Cerebellar nuclear complex (tissue), 1 donor: ENCODE results near the gene CLDN24.
"Not testable (repeated sequence)": the region's sequence is repeated elsewhere in the genome, so short reads cannot be mapped to it uniquely, and the experiment has no call there.

Experiments used
- DNase-seq, 2 experiments: peaks; one replicate each; lab custom pipeline; 2025; lab: John Stamatoyannopoulos, UW

Gene CLDN24

GRCh38 chr4:183347146-183347545, 24.9 kb upstream of the CLDN24 start:
- no peak for DNase-seq

- no peak for DNase-seq
Measured at GRCh38 chr4:183345261-183345660, 23.0 kb upstream of the CLDN24 start.

- DNase-seq: no peak
Measured at GRCh38 chr4:183344523-183345255, 22.5 kb upstream of the CLDN24 start.

DNA sequence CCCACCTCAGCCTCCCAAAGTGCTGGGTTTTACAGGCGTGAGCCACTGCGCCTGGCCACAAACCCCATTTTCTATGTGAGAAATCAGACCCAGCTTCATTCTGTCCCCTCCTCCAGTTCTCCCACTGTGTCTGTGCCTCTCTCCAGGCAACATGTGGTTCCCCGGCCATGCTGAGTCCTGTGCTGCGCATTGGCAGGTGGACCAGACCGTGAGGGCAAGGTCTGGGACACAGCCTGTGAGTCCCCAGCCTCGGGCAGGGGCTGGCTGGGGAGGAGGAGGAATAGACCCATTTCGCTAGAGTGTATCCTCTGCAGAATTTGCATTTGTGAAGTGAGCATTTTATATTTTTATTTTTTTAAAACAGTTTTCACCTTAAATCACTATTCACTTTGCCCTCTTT, 21.5 kb upstream of the CLDN24 start:
- no peak for DNase-seq

DNA sequence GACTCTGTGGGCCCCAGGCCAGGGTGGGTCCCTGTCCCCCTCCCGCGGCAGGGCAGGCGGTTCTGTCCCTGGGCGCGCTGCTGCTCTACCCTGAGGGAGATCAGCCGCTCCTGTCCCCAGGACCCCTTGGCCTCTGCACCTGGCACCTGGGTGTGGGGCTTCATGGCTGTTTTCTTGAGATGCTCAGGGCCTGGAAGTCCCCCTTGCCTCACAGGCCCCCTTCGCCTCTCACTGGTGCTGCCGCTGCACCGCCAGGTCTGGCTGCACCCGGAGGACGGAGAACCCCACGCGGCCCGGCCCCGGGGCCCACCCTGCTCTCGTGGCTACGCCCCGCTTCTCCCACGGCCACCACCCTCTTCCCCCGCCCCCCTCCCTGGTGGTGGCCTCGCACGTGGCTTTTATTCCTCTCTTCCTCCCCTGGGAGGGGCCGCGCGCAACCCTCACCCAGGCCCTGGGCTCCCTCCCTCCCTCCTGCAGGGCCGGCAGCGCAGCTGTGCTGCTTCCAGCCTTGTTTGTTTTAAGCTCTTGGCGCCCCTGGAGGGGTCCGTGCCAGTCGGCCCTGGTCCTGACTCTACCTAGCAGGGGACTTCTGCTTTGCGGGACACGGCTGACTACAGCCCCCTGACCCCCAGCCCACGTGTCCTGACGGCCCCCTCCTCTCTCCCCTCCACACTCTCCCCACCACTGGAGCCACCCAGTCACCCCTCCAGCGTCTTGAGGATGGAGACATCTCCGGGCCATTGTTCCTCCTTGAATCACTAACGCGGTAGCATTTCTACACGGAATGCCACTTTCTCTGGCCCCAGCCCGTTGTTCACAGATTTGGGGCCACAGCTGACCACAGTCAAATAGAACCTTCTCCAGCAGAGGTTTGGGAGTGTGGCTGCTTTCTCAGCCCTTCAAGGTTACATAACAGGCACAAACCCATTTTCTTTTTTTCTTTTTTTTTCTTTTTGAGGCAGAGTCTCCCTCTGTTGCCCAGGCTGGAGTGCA, 20.6 kb upstream of the CLDN24 start:
- DNase-seq: no peak

- no peak for DNase-seq
Measured at GRCh38 chr4:183337833-183338232, 15.6 kb upstream of the CLDN24 start.

GRCh38 chr4:183337349-183337748, 15.1 kb upstream of the CLDN24 start:
- DNase-seq: no peak

DNA sequence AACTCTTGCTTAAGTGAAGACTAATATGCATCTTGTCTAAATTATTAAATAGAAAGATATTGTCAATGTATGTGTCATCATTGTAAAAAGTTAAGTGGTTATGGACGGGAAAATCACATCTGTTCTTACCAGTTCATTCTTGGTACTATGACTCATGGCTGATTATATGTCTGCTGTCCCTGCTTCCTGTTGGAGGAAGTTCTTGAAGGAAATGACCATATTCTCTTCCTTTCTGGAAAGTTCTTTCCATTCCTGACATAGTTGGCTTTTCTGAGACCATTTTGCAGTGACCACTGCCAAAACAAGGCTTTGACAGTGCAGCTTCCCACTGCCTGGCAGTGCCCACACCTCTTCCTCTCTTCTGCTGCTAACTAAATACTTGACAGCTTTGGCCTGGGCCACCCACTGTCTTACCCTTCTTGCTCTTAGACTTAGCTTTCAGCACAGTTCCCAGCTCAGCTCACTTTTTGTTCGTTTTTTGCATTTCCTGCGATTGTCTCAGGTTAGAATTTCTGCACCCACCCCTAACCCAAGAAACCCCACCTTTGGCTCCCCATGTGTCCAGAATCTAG, 13.2 kb upstream of the CLDN24 start:
- no peak for DNase-seq

GRCh38 chr4:183333983-183334382, 11.8 kb upstream of the CLDN24 start:
- no peak for DNase-seq

- no peak for DNase-seq
Measured at GRCh38 chr4:183333202-183333601, 11.0 kb upstream of the CLDN24 start.

- no peak for DNase-seq
Measured at GRCh38 chr4:183332447-183332846, 10.2 kb upstream of the CLDN24 start.

GRCh38 chr4:183330841-183331240, 8.6 kb upstream of the CLDN24 start:
- DNase-seq: no peak

DNA sequence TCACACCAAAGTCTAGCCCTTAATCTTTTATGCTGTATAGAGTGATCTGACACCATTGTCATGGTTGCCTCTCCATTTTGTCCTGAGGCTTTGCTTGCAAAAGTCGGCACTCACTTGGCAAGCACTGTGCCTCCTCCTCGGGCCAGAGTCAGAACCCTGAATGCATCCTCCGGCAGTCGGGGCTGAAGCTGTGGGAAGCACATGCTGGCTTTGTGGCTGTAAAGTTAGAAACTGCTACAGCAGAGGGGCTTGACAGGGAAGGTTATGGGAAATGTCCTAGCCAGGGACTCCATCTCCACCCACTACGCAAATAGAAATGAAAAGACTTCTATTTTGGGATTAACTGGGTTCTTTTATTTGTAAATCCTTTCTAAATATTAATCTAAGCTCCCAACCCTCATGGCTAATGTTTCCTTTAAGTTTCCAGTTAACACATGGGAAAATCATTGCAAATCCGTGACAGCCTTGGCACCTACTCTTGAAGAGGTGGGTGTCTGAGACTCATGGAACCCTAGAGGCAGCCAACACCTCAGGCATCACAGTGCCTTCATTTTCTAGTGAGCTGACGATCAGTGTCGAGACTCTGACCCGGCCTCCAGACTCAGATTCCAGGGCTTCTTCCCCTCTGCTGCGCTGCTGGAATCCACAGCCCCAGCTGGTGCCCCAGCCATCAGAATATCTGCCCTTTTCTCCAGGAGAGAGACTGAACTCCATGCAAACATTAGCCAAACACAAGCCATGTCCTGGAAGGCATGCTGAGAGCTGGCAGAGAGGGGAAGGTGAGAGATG, 7.9 kb upstream of the CLDN24 start:
- DNase-seq: no peak

GRCh38 chr4:183329244-183329643, 7.0 kb upstream of the CLDN24 start:
- no peak for DNase-seq

- DNase-seq: no peak
Measured at GRCh38 chr4:183328832-183329231, 6.6 kb upstream of the CLDN24 start.

GRCh38 chr4:183327827-183328226, 5.6 kb upstream of the CLDN24 start:
- no peak for DNase-seq

DNA sequence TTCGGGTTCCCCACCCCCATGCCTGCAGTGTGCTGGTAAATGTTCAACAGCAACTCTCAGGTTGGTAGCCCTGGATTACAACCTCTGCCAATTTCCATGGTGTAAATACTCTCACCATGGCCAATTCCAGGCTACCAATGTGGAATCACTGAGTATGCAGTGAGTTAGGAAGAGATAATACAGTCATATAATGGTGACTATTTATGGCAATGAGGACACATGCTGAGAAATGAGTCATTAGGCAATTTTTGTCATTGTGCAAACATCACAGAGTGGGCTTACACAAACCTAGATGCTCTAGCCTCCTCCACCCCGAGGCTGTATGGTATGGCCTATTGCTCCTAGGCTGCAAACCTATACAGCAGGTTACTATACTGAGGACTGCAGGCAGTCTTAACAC, 4.6 kb upstream of the CLDN24 start:
- no peak for DNase-seq

DNA sequence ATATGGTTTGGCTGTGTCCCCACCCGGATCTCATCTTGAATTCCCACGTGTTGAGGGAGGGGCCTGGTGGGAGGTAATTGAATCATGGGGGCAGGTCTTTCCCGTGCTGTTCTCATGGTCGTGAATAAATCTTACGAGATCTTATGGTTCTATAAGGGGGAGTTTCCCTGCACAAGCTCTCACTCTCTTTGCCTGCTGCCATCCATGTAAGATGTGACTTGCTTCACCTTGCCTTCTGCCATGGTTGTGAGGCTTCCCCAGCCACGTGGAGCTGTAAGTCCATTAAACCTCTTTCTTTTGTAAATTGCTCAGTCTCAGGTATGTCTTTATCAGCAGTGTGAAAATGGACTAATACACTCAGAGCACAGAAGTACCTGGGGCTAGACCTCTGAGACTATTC, 4.2 kb upstream of the CLDN24 start:
- not testable (repeated sequence) for DNase-seq

DNA sequence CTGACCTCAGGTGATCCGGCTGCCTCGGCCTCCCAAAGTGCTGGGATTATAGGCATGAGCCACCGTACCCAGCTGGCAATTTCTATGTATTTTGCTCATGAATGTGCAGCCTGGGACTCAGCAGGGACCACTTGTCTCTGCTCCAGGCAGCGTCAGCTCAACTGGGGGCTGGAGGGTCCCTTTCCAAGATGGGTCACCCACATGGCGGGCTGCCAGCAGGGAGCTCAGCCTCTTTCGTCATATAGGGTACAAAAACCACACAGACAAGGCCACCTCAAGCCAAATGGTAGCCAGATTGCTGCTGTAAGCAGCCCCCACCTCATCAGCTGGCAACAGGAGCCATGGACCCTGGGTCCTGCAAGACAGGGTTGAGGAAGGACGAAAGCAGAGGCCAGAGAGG, 2.4 kb upstream of the CLDN24 start:
- no peak for DNase-seq

- DNase-seq: not testable (repeated sequence)
Measured at GRCh38 chr4:183324056-183324455, 1.8 kb upstream of the CLDN24 start.

- no peak for DNase-seq
Measured at GRCh38 chr4:183323295-183323694, 1.1 kb upstream of the CLDN24 start.

DNA sequence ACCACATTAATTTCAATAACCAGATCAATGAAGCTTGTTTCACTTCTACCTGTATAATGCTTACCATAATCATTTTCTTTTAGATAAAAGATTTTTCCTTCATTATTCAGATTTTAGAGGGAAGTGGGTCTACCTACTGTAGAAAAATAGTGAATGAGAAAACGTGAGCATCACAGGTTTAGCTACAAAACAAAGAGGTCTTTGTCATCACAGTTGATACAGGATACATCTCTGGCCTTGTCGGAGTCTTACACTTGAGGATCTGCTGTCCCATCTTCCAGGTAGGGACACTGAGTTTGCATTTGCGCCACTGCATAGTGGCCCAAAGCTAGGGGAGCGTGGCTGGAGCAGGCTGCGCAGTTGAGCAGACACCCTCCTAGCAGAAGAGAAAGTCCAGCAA, 710 bp downstream of the CLDN24 start:
- no peak for DNase-seq
